HG03558 (cell line): ENCODE results near the gene FOXL3.
"Not testable (repeated sequence)": the region's sequence is repeated elsewhere in the genome, so short reads cannot be mapped to it uniquely, and the experiment has no call there.

Source experiments
- ATAC-seq: cut with Tn5 transposase; IDR thresholded peaks from one replicate; pipeline ENCODE4 v1.9.1; 2021; ENCODE audit warnings: moderate number of reproducible peaks; ENCODE audit not compliant: unreplicated experiment; ENCODE audit errors: extremely low read depth

The FOXL3 gene

GRCh38 chr7:289756-290553 is at the start of gene FOXL3:
Gene FOXL3 (plus strand): TSS chr7:290170. CDS start chr7:290170, 0 bp downstream.
- ATAC-seq: no peak

- ATAC-seq: no peak
These were observed 49.0 kb upstream of the FOXL3 start for GRCh38 chr7:240887-241421.

- ATAC-seq: no peak
These were observed 48.5 kb upstream of the FOXL3 start for GRCh38 chr7:241513-241912.

GRCh38 chr7:242826-243579 is 47.0 kb upstream of the FOXL3 start:
- not testable (repeated sequence) for ATAC-seq

GRCh38 chr7:243580-243978 is 46.4 kb upstream of the FOXL3 start:
- ATAC-seq: not testable (repeated sequence)

- ATAC-seq: no peak
These were observed 45.0 kb upstream of the FOXL3 start for GRCh38 chr7:244974-245373.

GRCh38 chr7:245574-246295 is 44.2 kb upstream of the FOXL3 start:
- no peak for ATAC-seq

- no peak for ATAC-seq
These were observed 43.5 kb upstream of the FOXL3 start for GRCh38 chr7:246451-246850.

GRCh38 chr7:247181-247580 is 42.8 kb upstream of the FOXL3 start:
- ATAC-seq: no peak

GRCh38 chr7:247636-248035 is 42.3 kb upstream of the FOXL3 start:
- ATAC-seq: no peak

GRCh38 chr7:248732-249435 is 41.1 kb upstream of the FOXL3 start:
- no peak for ATAC-seq

- ATAC-seq: no peak
These were observed 40.0 kb upstream of the FOXL3 start for GRCh38 chr7:249989-250388.

- ATAC-seq: no peak
These were observed 39.4 kb upstream of the FOXL3 start for GRCh38 chr7:250523-250922.

GRCh38 chr7:251005-251404 is 39.0 kb upstream of the FOXL3 start:
- no peak for ATAC-seq

GRCh38 chr7:251446-252175 is 38.4 kb upstream of the FOXL3 start:
- ATAC-seq: no peak

GRCh38 chr7:252216-252965 is 37.6 kb upstream of the FOXL3 start:
- ATAC-seq: no peak

- no peak for ATAC-seq
These were observed 37.0 kb upstream of the FOXL3 start for GRCh38 chr7:252981-253380.

- ATAC-seq: no peak
These were observed 36.2 kb upstream of the FOXL3 start for GRCh38 chr7:253581-254336.
